Panc1 (cell line): ENCODE data around the gene DAPK1. TPM values are rescaled to one million over a fixed set of nuclear protein-coding genes. Genes with fewer than 3 reads are reported as not detected.

Experiments used
- ATAC-seq: fragments of 200-7000 bp; cut with Tn5 transposase; 2 replicates; pipeline ENCODE4 v1.9.1; 2020; ENCODE audit warnings: mild to moderate bottlenecking, moderate library complexity
- BruUV-seq: library from RNA; stranded (reverse); fragments of 400-500 nt; replicated peaks from 2 replicates; lab custom pipeline; 2021; lab: Mats Ljungman, UMichigan
- CTCF ChIA-PET: fragments of 300-600 bp; sonication (Branson Sonifier 250); formaldehyde crosslinking; loops from one replicate; lab custom pipeline; 2022; ENCODE audit warnings: antibody characterized with exemption; lab: Charles Lee
- POLR2A ChIA-PET: fragments of 300-600 bp; sonication (Branson Sonifier 250); formaldehyde crosslinking; loops from one replicate; lab custom pipeline; 2022; ENCODE audit warnings: antibody characterized with exemption; lab: Charles Lee
- DNase-seq: peaks from one replicate; pipeline ENCODE4 v3.0.0-alpha.2; 2010; ENCODE audit warnings: low read depth, low spot score
- H3K27ac ChIP-seq: 2 replicates; pipeline ENCODE4 v1.5.1; 2011; ENCODE audit warnings: mild to moderate bottlenecking, low read length, inconsistent platforms
- H3K27me3 ChIP-seq: fragments of 200-500 bp; sonication (Bioruptor generic); 2 replicates; pipeline ENCODE4 v1.6.0; 2014; ENCODE audit warnings: low read length, inconsistent platforms; ENCODE audit not compliant: control insufficient read depth, insufficient read depth
- H3K36me3 ChIP-seq: fragments of 200-500 bp; sonication (Bioruptor generic); 2 replicates; pipeline ENCODE4 v1.5.1; 2014; ENCODE audit warnings: inconsistent platforms, mild to moderate bottlenecking, low read length, moderate library complexity; ENCODE audit not compliant: control insufficient read depth, insufficient read depth
- H3K4me1 ChIP-seq: 2 replicates; pipeline ENCODE4 v1.5.1; 2011; ENCODE audit warnings: inconsistent platforms, mild to moderate bottlenecking, low read length, moderate library complexity; ENCODE audit not compliant: control insufficient read depth, insufficient read depth
- H3K4me3 ChIP-seq, 2 experiments: 2 replicates each; pipeline ENCODE4 v1.5.1; 2011 to 2012; ENCODE audit warnings: low read depth in 2 of 2, low read length in 2 of 2, mild to moderate bottlenecking in 2 of 2, inconsistent platforms in 1 of 2, moderate library complexity in 1 of 2
- H3K9me3 ChIP-seq: fragments of 200-500 bp; sonication (Bioruptor generic); 2 replicates; pipeline ENCODE4 v1.5.1; 2014; ENCODE audit warnings: low read depth, mild to moderate bottlenecking, inconsistent platforms, low read length, moderate library complexity; ENCODE audit not compliant: control insufficient read depth, insufficient read depth
- CTCF ChIP-seq: fragments of 450-650 bp; IDR thresholded peaks from 2 replicates; pipeline ENCODE4 v1.5.1; 2017; ENCODE audit warnings: mild to moderate bottlenecking
- POLR2AphosphoS5 ChIP-seq: IDR thresholded peaks from 2 replicates; pipeline ENCODE4 v1.6.1; 2012; ENCODE audit warnings: mild to moderate bottlenecking, low read depth, low read length, moderate library complexity
- REST ChIP-seq, 2 experiments: IDR thresholded peaks; 2 replicates each; pipeline ENCODE4 v1.6.1; 2011 to 2012; ENCODE audit warnings: low read depth in 2 of 2, control low read depth in 1 of 2, low read length in 1 of 2, mild to moderate bottlenecking in 1 of 2, moderate library complexity in 1 of 2; ENCODE audit not compliant: insufficient read depth in 1 of 2
- SIN3A ChIP-seq: IDR thresholded peaks from 2 replicates; pipeline ENCODE4 v1.6.1; 2012; ENCODE audit warnings: low read depth, mild to moderate bottlenecking, low read length, moderate library complexity, borderline replicate concordance; ENCODE audit not compliant: insufficient read depth
- TCF7L2 ChIP-seq: IDR thresholded peaks from 2 replicates; pipeline ENCODE4 v1.6.1; 2011; ENCODE audit warnings: mild to moderate bottlenecking, low read depth, low read length, inconsistent platforms
- in situ Hi-C: cut with HindIII; loops from 2 replicates; pipeline ENCODE4 v1.10.0; 2016; ENCODE audit warnings: low sequenced_read_pairs, low pct_unique_long_range_greater_than_20kb
- intact Hi-C: fragments of 100-400 bp; cut with micrococcal nuclease; formaldehyde crosslinking; loops from one replicate; pipeline ENCODE4 v1.10.0; 2022; ENCODE audit not compliant: unreplicated experiment
- total RNA-seq: library from RNA; stranded (reverse); gene quantifications from one replicate; pipeline ENCODE4 v1.2.1, GENCODE V29; 2021; ENCODE audit not compliant: unreplicated experiment

Gene DAPK1
- total RNA-seq, 1 experiment from 2014 or later = 0.87 TPM

GRCh38 chr9:87520172-87520683 lies 22.6 kb downstream of the DAPK1 start:
- in situ Hi-C loops (no loop called here), intact Hi-C loops (no loop called here)
- H3K27ac ChIP-seq = no peak overlapping the region
- H3K36me3 ChIP-seq = no peaks in the 10 kb centered on the region
- no TSS peak for BruUV-seq
- ATAC-seq = no peak
- DNase-seq = no peak
- H3K9me3 ChIP-seq = no peaks in the 10 kb centered on the region
- CTCF ChIA-PET = no interaction called here
- TF ChIP-seq POLR2AphosphoS5 (no peak), CTCF (no peak), SIN3A (no peak), TCF7L2 (no peak), REST (IDR thresholded peaks at IDR 0.05; ENCODE audit: insufficient read depth in 1 of 2, low read depth in 2 of 2, low read length in 1 of 2) (no peak)
- H3K4me3 ChIP-seq = no peak overlapping the region
- H3K4me1 ChIP-seq = no peaks in the 10 kb centered on the region
- POLR2A ChIA-PET = no interaction called here
- no peaks in the 10 kb centered on the region for H3K27me3 ChIP-seq

GRCh38 chr9:87521834-87522233 lies 24.2 kb downstream of the DAPK1 start:
- Histone ChIP-seq H3K27me3 (no peaks in the 10 kb centered on the region), H3K9me3 (no peaks in the 10 kb centered on the region), H3K4me3 (no peak overlapping the region), H3K36me3 (no peaks in the 10 kb centered on the region), H3K27ac (no peak overlapping the region), H3K4me1 (no peaks in the 10 kb centered on the region)
- in situ Hi-C loops = no loop called here
- DNase-seq (no peak), ATAC-seq (no peak)
- no TSS peak for BruUV-seq
- no peak for TF ChIP-seq TCF7L2
- intact Hi-C loops = no loop called here
- ChIA-PET CTCF (no interaction called here), POLR2A (no interaction called here)

GRCh38 chr9:87524061-87524460 lies 26.4 kb downstream of the DAPK1 start:
- Histone ChIP-seq H3K4me3 (no peak overlapping the region), H3K9me3 (no peaks in the 10 kb centered on the region), H3K36me3 (no peaks in the 10 kb centered on the region), H3K27ac (no peak overlapping the region), H3K4me1 (no peaks in the 10 kb centered on the region), H3K27me3 (no peaks in the 10 kb centered on the region)
- intact Hi-C loops (no loop called here), in situ Hi-C loops (no loop called here)
- POLR2A ChIA-PET = no interaction called here
- TF ChIP-seq POLR2AphosphoS5 = no peak
- BruUV-seq = no TSS peak
- CTCF ChIA-PET = no interaction called here
- ATAC-seq (no peak), DNase-seq (no peak)
